K562 (cell line): ENCODE data around the gene WDR45B.

Source experiments
- CCAR2 ChIP-seq: fragments of 200-400 bp; formaldehyde crosslinking; IDR thresholded peaks from 2 replicates; pipeline ENCODE4 v1.6.1; 2017; ENCODE audit warnings: mild to moderate bottlenecking, low read depth, low read length
- EZH2 ChIP-seq: IDR thresholded peaks from 2 replicates; pipeline ENCODE4 v1.6.1; 2012; ENCODE audit warnings: low read depth, mild to moderate bottlenecking, inconsistent platforms, low read length, borderline replicate concordance
- JUN ChIP-seq, 2 experiments: sonication (generic) in 1 of 2; formaldehyde crosslinking in 1 of 2; IDR thresholded peaks; 2 replicates each; pipeline versions ENCODE4 v1.6.1 to v1.8.0; 2012 to 2022; ENCODE audit warnings: borderline replicate concordance in 2 of 2, mild to moderate bottlenecking in 2 of 2, improper control_type of control experiment in 1 of 2, low read depth in 1 of 2, low read length in 1 of 2, missing genetic modification reagents in 1 of 2
- POLR2AphosphoS5 ChIP-seq: IDR thresholded peaks from 2 replicates; pipeline ENCODE4 v1.6.1; 2011; ENCODE audit warnings: mild to moderate bottlenecking, low read depth, low read length, moderate library complexity; ENCODE audit not compliant: control insufficient read depth, insufficient read depth
- POLR3A ChIP-seq: IDR thresholded peaks from 2 replicates; pipeline ENCODE4 v1.6.1; 2011; ENCODE audit warnings: borderline replicate concordance, mild to moderate bottlenecking, moderate library complexity; ENCODE audit not compliant: insufficient read length, insufficient read depth; ENCODE audit errors: extremely low read depth
- YY1 ChIP-seq, 3 experiments: IDR thresholded peaks; 2 replicates each; pipeline ENCODE4 v1.6.1; 2011; ENCODE audit warnings: low read length in 2 of 3, mild to moderate bottlenecking in 2 of 3, moderate library complexity in 2 of 3, borderline replicate concordance in 1 of 3, control low read depth in 1 of 3, low read depth in 1 of 3; ENCODE audit not compliant: insufficient read depth in 3 of 3, insufficient replicate concordance in 2 of 3, control insufficient read depth in 1 of 3, insufficient read length in 1 of 3; ENCODE audit errors: extremely low read depth in 1 of 3

DNA sequence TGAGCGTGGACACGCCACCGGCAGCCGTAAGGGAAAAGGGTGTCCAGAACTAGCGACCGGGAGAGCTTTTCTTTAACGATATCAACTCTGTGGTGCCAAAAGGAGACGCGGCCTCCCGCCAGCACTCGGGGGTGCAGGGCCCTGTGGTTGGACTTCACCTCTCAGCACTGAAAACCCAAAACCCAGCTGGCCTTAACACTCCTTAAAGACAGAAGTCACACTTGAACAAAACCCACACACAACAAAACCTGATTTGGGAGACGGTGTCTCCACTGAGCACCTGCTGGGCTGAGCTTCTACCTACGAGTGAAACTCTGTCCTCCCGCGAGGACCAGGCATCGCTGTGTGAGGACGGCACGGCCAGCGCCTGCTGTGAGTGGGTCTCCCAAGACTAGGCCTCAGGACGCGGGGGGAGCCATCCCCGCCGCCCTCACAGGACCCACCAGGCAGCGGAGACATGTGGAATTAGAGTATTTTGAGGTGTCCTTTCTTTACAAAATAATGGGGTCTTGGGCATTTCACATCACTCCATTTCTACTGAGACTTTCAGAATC lies 46.7 kb downstream of the WDR45B start:
- TF ChIP-seq JUN (IDR thresholded peaks at IDR 0.05; ENCODE audit: borderline replicate concordance, low read depth, low read length) (no peak), JUN (CRISPR knock-in tag; IDR thresholded peaks at IDR 0.05; ENCODE audit: borderline replicate concordance) (no peak), YY1 (IDR thresholded peaks at IDR 0.05; ENCODE audit: borderline replicate concordance in 1 of 3, control insufficient read depth in 1 of 3, extremely low read depth in 1 of 3, insufficient read depth in 3 of 3, insufficient read length in 1 of 3, insufficient replicate concordance in 2 of 3, low read depth in 1 of 3, low read length in 2 of 3) (no peak), CCAR2 (no peak), POLR2AphosphoS5 (no peak), POLR3A (no peak), EZH2 (no peak)
